Right atrium auricular region (tissue), 2 donors: ENCODE measurements around the gene HSF5. TPM values are rescaled to one million over a fixed set of nuclear protein-coding genes. Genes with fewer than 3 reads are reported as not detected.
"Not testable (repeated sequence)": the region's sequence is repeated elsewhere in the genome, so short reads cannot be mapped to it uniquely, and the experiment has no call there.

Experiments used
- DNase-seq: peaks from one replicate; pipeline ENCODE4 v3.0.0-alpha.2; 2019; ENCODE audit warnings: low spot score
- H3K27ac ChIP-seq, 2 donors: fragments of 200-600 bp; sonication (generic); 1 replicate in 1 of 2; 2 replicates in 1 of 2; pipeline ENCODE4 v1.5.1; 2016 to 2019
- H3K27me3 ChIP-seq, 2 donors: fragments of 200-600 bp; sonication (generic); one replicate each; pipeline versions ENCODE4 v1.5.1 to v1.6.0; 2017 to 2019
- H3K36me3 ChIP-seq: fragments of 200-600 bp; sonication (generic); one replicate; pipeline ENCODE4 v1.5.1; 2016
- H3K4me1 ChIP-seq, 2 donors: fragments of 200-600 bp; sonication (generic); one replicate each; pipeline versions ENCODE4 v1.5.1 to v1.6.0; 2017 to 2019
- H3K4me3 ChIP-seq, 2 donors: fragments of 200-600 bp; sonication (generic); 1 replicate in 1 of 2; 2 replicates in 1 of 2; pipeline ENCODE4 v1.5.1; 2017 to 2019; ENCODE audit warnings: mild to moderate bottlenecking in 1 of 2, moderate library complexity in 1 of 2
- H3K9me3 ChIP-seq, 2 donors: fragments of 200-600 bp; sonication (generic); one replicate each; pipeline ENCODE4 v1.5.1; 2019
- CTCF ChIP-seq, 2 donors: fragments of 200-600 bp; sonication (generic); IDR thresholded peaks; one replicate each; pipeline ENCODE4 v1.5.1; 2019; ENCODE audit warnings: antibody characterized with exemption in 2 of 2
- total RNA-seq, 2 donors: library from RNA; depleted of rRNA; stranded (reverse); fragments of >200 nt; gene quantifications; one replicate each; pipeline ENCODE4 v1.1.0, GENCODE V29; 2016

The HSF5 gene
- total RNA-seq, 2 donors from 2014 or later: 0.08 TPM; not detected in 1

- Histone ChIP-seq H3K9me3 (no peaks in the 10 kb centered on the region), H3K4me3 (no peak overlapping the region), H3K4me1 (no peaks in the 10 kb centered on the region), H3K36me3 (no peaks in the 10 kb centered on the region), H3K27me3 (no peaks in the 10 kb centered on the region), H3K27ac (no peak overlapping the region)
- no peak for DNase-seq
- TF ChIP-seq CTCF (IDR thresholded peaks at IDR 0.05): no peak
These were observed 87.4 kb downstream of the HSF5 start for GRCh38 chr17:58400826-58401225.

GRCh38 chr17:58399974-58400373, 88.2 kb downstream of the HSF5 start:
- DNase-seq: no peak
- H3K4me1 ChIP-seq: no peaks in the 10 kb centered on the region
- no peak overlapping the region for H3K27ac ChIP-seq
- no peak overlapping the region for H3K4me3 ChIP-seq
- H3K9me3 ChIP-seq: no peaks in the 10 kb centered on the region
- no peaks in the 10 kb centered on the region for H3K36me3 ChIP-seq
- TF ChIP-seq CTCF (IDR thresholded peaks at IDR 0.05): no peak
- no peaks in the 10 kb centered on the region for H3K27me3 ChIP-seq

- TF ChIP-seq CTCF (IDR thresholded peaks at IDR 0.05): no peak
- Histone ChIP-seq H3K4me1 (no peaks in the 10 kb centered on the region), H3K27me3 (no peaks in the 10 kb centered on the region), H3K9me3 (no peaks in the 10 kb centered on the region), H3K27ac (no peak overlapping the region), H3K4me3 (no peak overlapping the region), H3K36me3 (no peaks in the 10 kb centered on the region)
- DNase-seq: no peak
These were observed 89.5 kb downstream of the HSF5 start for GRCh38 chr17:58398574-58399266.

- not testable (repeated sequence) for DNase-seq, H3K27ac ChIP-seq, H3K27me3 ChIP-seq, H3K4me3 ChIP-seq, H3K4me1 ChIP-seq, H3K9me3 ChIP-seq, H3K36me3 ChIP-seq
These were observed 90.8 kb downstream of the HSF5 start for GRCh38 chr17:58397421-58397820.

GRCh38 chr17:58396173-58396572, 92.0 kb downstream of the HSF5 start:
- H3K4me3 ChIP-seq: no peak overlapping the region
- TF ChIP-seq CTCF (IDR thresholded peaks at IDR 0.05): no peak
- H3K9me3 ChIP-seq: no peaks in the 10 kb centered on the region
- no peak for DNase-seq
- no peak overlapping the region for H3K27ac ChIP-seq
- no peaks in the 10 kb centered on the region for H3K27me3 ChIP-seq
- H3K36me3 ChIP-seq: no peaks in the 10 kb centered on the region
- H3K4me1 ChIP-seq: peaks cover 0 to 5% of the 10 kb centered on the region in 2 donors

GRCh38 chr17:58394534-58395223, 93.5 kb downstream of the HSF5 start:
- no peak overlapping the region for H3K4me3 ChIP-seq
- no peak for TF ChIP-seq CTCF (IDR thresholded peaks at IDR 0.05)
- H3K27ac ChIP-seq: no peak overlapping the region
- peaks cover 0 to 5% of the 10 kb centered on the region in 2 donors for H3K4me1 ChIP-seq
- no peak for DNase-seq
- no peaks in the 10 kb centered on the region for H3K27me3 ChIP-seq
- H3K36me3 ChIP-seq: no peaks in the 10 kb centered on the region
- no peaks in the 10 kb centered on the region for H3K9me3 ChIP-seq
